Endothelial cell of umbilical vein (primary cell): ENCODE measurements around the gene SGSM2. TPM values are rescaled to one million over a fixed set of nuclear protein-coding genes. Genes with fewer than 3 reads are reported as not detected.

Experiments used
- BruUV-seq: library from RNA; stranded (reverse); fragments of 400-500 nt; replicated peaks from 2 replicates; lab custom pipeline; 2021; lab: Mats Ljungman, UMichigan
- CTCF ChIA-PET: fragments of 300-600, 350-600 bp; sonication (Branson Sonifier 250); formaldehyde crosslinking; loops from one replicate; lab custom pipeline; 2021; ENCODE audit warnings: antibody characterized with exemption, inconsistent platforms; lab: Charles Lee
- POLR2A ChIA-PET: fragments of 300-600, 350-600 bp; sonication (Branson Sonifier 250); formaldehyde crosslinking; loops from one replicate; lab custom pipeline; 2021; ENCODE audit warnings: antibody characterized with exemption, inconsistent platforms; lab: Charles Lee
- DNase-seq: peaks from one replicate; pipeline ENCODE4 v3.0.0-alpha.2; 2011; ENCODE audit warnings: low read depth, low spot score
- FAIRE-seq: peaks from 2 replicates; lab custom pipeline; 2011; peaks lifted over from hg19 to GRCh38; lab: Jason Lieb, UNC
- H2AFZ ChIP-seq: 2 replicates; pipeline ENCODE4 v1.6.0; 2012; ENCODE audit warnings: low read depth, low read length, control low read depth, inconsistent platforms
- H3K27ac ChIP-seq: 2 replicates; pipeline ENCODE4 v1.5.1; 2011; ENCODE audit warnings: low read depth, mild to moderate bottlenecking, control low read depth, low read length, moderate library complexity; ENCODE audit not compliant: insufficient read depth
- H3K27me3 ChIP-seq, 2 experiments: 2 replicates each; pipeline versions ENCODE4 v1.6.0 to v1.6.1; 2011; ENCODE audit warnings: low read length in 2 of 2, mixed read lengths in 1 of 2; ENCODE audit not compliant: control insufficient read depth in 2 of 2, insufficient read depth in 2 of 2
- H3K36me3 ChIP-seq, 2 experiments: 2 replicates in 1 of 2; 3 replicates in 1 of 2; pipeline ENCODE4 v1.5.1; 2011; ENCODE audit warnings: low read length in 2 of 2, mild to moderate bottlenecking in 1 of 2, moderate library complexity in 1 of 2; ENCODE audit not compliant: control insufficient read depth in 2 of 2, insufficient read depth in 2 of 2; ENCODE audit errors: extremely low read depth in 1 of 2
- H3K4me1 ChIP-seq: 3 replicates; pipeline ENCODE4 v1.5.1; 2011; ENCODE audit warnings: mild to moderate bottlenecking, low read length; ENCODE audit not compliant: control insufficient read depth, insufficient read depth; ENCODE audit errors: extremely low read depth
- H3K4me2 ChIP-seq: 2 replicates; pipeline ENCODE4 v1.6.1; 2011; ENCODE audit warnings: low read length, control low read depth, mixed read lengths; ENCODE audit not compliant: insufficient read depth
- H3K4me3 ChIP-seq, 3 experiments: fragments of 200-600 bp in 1 of 3; sonication (generic), shearing (Covaris generic) in 1 of 3; replicated peaks in 1 of 3; 2 replicates each; pipeline ENCODE4 v1.5.1; 2011 to 2016; ENCODE audit warnings: control low read depth in 3 of 3, low read length in 3 of 3, mild to moderate bottlenecking in 2 of 3, inconsistent platforms in 1 of 3, low read depth in 1 of 3, moderate library complexity in 1 of 3; ENCODE audit not compliant: insufficient read depth in 1 of 3
- H3K79me2 ChIP-seq: 2 replicates; pipeline ENCODE4 v1.6.0; 2012; ENCODE audit warnings: low read length, inconsistent platforms; ENCODE audit not compliant: control insufficient read depth, insufficient read depth
- H3K9ac ChIP-seq: replicated peaks from 2 replicates; pipeline ENCODE3; 2011; ENCODE audit warnings: low read length, control low read depth; ENCODE audit not compliant: insufficient read depth; ENCODE audit errors: extremely low read depth
- H3K9me1 ChIP-seq: replicated peaks from 3 replicates; pipeline ENCODE4 v1.6.0; 2011; ENCODE audit warnings: mild to moderate bottlenecking, low read length; ENCODE audit not compliant: control insufficient read depth, insufficient read depth; ENCODE audit errors: extremely low read depth
- H3K9me3 ChIP-seq: replicated peaks from 2 replicates; pipeline ENCODE4 v1.5.1; 2012; ENCODE audit warnings: low read length, inconsistent platforms; ENCODE audit not compliant: control insufficient read depth, insufficient read depth
- H4K20me1 ChIP-seq: replicated peaks from 2 replicates; pipeline ENCODE3; 2011; ENCODE audit warnings: mild to moderate bottlenecking, low read length; ENCODE audit not compliant: control insufficient read depth, insufficient read depth; ENCODE audit errors: extremely low read depth
- CTCF ChIP-seq, 2 donors: IDR thresholded peaks; 1 replicate in 1 of 2; 2 replicates in 1 of 2; pipeline ENCODE4 v1.5.1; 2011; ENCODE audit warnings: low read length in 2 of 2, mild to moderate bottlenecking in 2 of 2, moderate library complexity in 2 of 2, control low read depth in 1 of 2, inconsistent platforms in 1 of 2, low read depth in 1 of 2; ENCODE audit not compliant: insufficient read depth in 1 of 2; ENCODE audit errors: extremely low read depth in 1 of 2
- EZH2 ChIP-seq: IDR thresholded peaks from 2 replicates; pipeline ENCODE4 v1.6.1; 2012; ENCODE audit warnings: borderline replicate concordance, low read depth, mild to moderate bottlenecking, moderate library complexity, low read length, inconsistent platforms; ENCODE audit not compliant: severe bottlenecking
- FOS ChIP-seq: IDR thresholded peaks from 2 replicates; pipeline ENCODE4 v1.6.1; 2011; ENCODE audit warnings: mild to moderate bottlenecking, low read length, moderate library complexity, borderline replicate concordance; ENCODE audit not compliant: insufficient read depth
- GATA2 ChIP-seq: IDR thresholded peaks from 2 replicates; pipeline ENCODE4 v1.7.0; 2011; ENCODE audit warnings: low read depth, mild to moderate bottlenecking, moderate library complexity, mixed read lengths, low read length; ENCODE audit not compliant: insufficient read length, insufficient read depth
- JUN ChIP-seq: IDR thresholded peaks from 2 replicates; pipeline ENCODE4 v1.6.1; 2011; ENCODE audit warnings: borderline replicate concordance, low read depth; ENCODE audit not compliant: insufficient read length, insufficient read depth
- MYC ChIP-seq: IDR thresholded peaks from one replicate; pipeline ENCODE4 v1.6.1; 2011; ENCODE audit warnings: mild to moderate bottlenecking, low read depth, low read length
- POLR2A ChIP-seq: IDR thresholded peaks from 2 replicates; pipeline ENCODE4 v1.6.1; 2012; ENCODE audit warnings: low read depth, mild to moderate bottlenecking, control low read depth, low read length
- POLR2AphosphoS5 ChIP-seq: IDR thresholded peaks from 2 replicates; pipeline ENCODE4 v1.6.1; 2012; ENCODE audit warnings: low read depth, mild to moderate bottlenecking, control low read depth, low read length, moderate library complexity; ENCODE audit not compliant: insufficient read depth
- dilution Hi-C: fragments of 300-500 bp; cut with MboI; formaldehyde crosslinking; loops from one replicate; pipeline ENCODE4 v1.15.0; 2019; ENCODE audit warnings: low sequenced_read_pairs; ENCODE audit not compliant: extremely low pct_ligation_motif_present
- intact Hi-C: fragments of 100-400 bp; cut with micrococcal nuclease; formaldehyde crosslinking; loops from one replicate; pipeline ENCODE4 v1.10.0; 2022
- polyA plus RNA-seq, 4 experiments: library from polyadenylated mRNA; depleted of rRNA in 3 of 4; stranded (reverse) in 3 of 4; unstranded in 1 of 4; fragments of >200 nt; gene quantifications; 2 replicates each; pipeline versions ENCODE4 v1.2.1 to v1.2.3, GENCODE V29; 2011 to 2012; ENCODE audit warnings: missing spikeins in 1 of 4
- total RNA-seq: library from RNA; stranded (reverse); gene quantifications from 2 replicates; pipeline ENCODE4 v1.2.3, GENCODE V29; 2021
- TF ChIP-seq, protein P1 (sequence below): IDR thresholded peaks from 2 replicates; pipeline ENCODE4 v1.6.1; 2011; ENCODE audit not compliant: insufficient read depth, insufficient read length

The SGSM2 gene
- total and polyA plus RNA-seq, 2 donors (not counting 3 experiments of a cell fraction or from before 2014, with no cell fraction given): 61.6 to 94.5 TPM

DNA sequence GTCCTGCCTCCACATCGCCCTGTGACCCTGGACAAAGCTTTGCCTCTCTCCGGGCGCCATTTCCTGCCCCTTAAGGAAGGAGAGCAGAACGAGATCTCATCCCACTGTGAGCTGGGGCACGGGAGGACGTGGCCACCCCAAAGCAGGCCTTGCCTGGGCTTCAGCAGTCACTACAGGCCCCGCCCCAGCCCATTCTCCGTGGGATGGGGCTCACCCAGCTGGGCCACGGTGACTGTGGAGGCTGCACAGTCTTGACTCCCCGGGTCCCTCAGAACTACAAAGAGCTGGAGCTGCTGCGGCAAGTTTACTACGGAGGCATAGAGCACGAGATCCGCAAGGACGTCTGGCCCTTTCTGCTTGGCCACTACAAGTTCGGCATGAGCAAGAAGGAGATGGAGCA is 35.4 kb downstream of the SGSM2 start:
- intact Hi-C loops (no loop called here), dilution Hi-C loops (no loop called here)
- no peak overlapping the region for H3K9ac ChIP-seq

DNA sequence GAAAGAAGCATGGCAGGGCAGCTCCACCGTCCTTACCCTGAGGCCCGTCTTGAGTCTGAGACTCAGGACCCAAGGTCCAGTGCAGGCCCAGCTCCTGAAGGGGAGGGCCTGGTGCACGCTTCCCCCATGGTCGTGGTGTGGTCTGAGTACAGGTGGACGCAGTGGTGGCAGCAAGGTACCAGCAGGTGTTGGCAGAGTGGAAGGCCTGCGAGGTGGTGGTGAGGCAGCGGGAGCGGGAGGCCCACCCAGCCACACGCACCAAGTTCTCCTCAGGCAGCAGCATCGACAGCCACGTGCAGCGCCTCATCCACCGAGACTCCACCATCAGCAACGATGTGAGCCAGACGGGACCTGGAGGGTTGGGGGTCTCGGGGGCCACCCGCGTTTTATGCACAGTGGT is 35.9 kb downstream of the SGSM2 start:
- no peak overlapping the region for H3K4me2 ChIP-seq
- ChIA-PET POLR2A (no interaction called here), CTCF (interaction anchor here (0.8 to 6.4 kb wide), 4 partner anchors 10 to 43 kb away, joined by 3 to 47 read pairs (median 4); no protein-coding TSS in a partner anchor)
- TF ChIP-seq, protein P1, sequence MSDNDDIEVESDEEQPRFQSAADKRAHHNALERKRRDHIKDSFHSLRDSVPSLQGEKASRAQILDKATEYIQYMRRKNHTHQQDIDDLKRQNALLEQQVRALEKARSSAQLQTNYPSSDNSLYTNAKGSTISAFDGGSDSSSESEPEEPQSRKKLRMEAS: no peak
- no peak for TF ChIP-seq CTCF (IDR thresholded peaks at IDR 0.05; ENCODE audit: extremely low read depth in 1 of 2, insufficient read depth in 1 of 2, low read depth in 1 of 2, low read length in 2 of 2)
- no peak for TF ChIP-seq JUN
- no peak for TF ChIP-seq POLR2AphosphoS5
- no peak for TF ChIP-seq POLR2A
- TF ChIP-seq MYC: no peak
- TF ChIP-seq GATA2: no peak
- TF ChIP-seq FOS: no peak
- no peak for TF ChIP-seq EZH2
- DNase-seq (no peak), FAIRE-seq (no peak)
- H3K27me3 ChIP-seq: no peaks in the 10 kb centered on the region
- dilution Hi-C loops: no loop called here
- H2AFZ ChIP-seq: no peak overlapping the region
- H3K9ac ChIP-seq: no peak overlapping the region
- peaks cover 6% of the 10 kb centered on the region for H3K4me1 ChIP-seq
- no peaks in the 10 kb centered on the region for H4K20me1 ChIP-seq
- H3K4me3 ChIP-seq: no peak overlapping the region
- H3K9me3 ChIP-seq: no peaks in the 10 kb centered on the region
- H3K79me2 ChIP-seq: no peaks in the 10 kb centered on the region
- no TSS peak for BruUV-seq
- H3K9me1 ChIP-seq: no peaks in the 10 kb centered on the region
- H3K27ac ChIP-seq: no peak overlapping the region
- H3K36me3 ChIP-seq: peaks cover 0 to 25% of the 10 kb centered on the region in 2 experiments
- intact Hi-C loops: no loop called here

More for the DNA sequence above, 35.4 kb downstream of the SGSM2 start:
- H2AFZ ChIP-seq: no peak overlapping the region
- no peaks in the 10 kb centered on the region for H4K20me1 ChIP-seq
- FAIRE-seq (no peak), DNase-seq (no peak)
- H3K4me2 ChIP-seq: no peak overlapping the region
- H3K36me3 ChIP-seq: peaks cover 0 to 23% of the 10 kb centered on the region in 2 experiments
- ChIA-PET POLR2A (no interaction called here), CTCF (interaction anchor here (0.8 to 6.4 kb wide), 4 partner anchors 9 to 43 kb away, joined by 3 to 47 read pairs (median 4); no protein-coding TSS in a partner anchor)
- peaks cover 6% of the 10 kb centered on the region for H3K4me1 ChIP-seq
- BruUV-seq: no TSS peak
- no peak overlapping the region for H3K4me3 ChIP-seq
- no peaks in the 10 kb centered on the region for H3K9me1 ChIP-seq
- no peaks in the 10 kb centered on the region for H3K9me3 ChIP-seq
- H3K79me2 ChIP-seq: no peaks in the 10 kb centered on the region
- H3K27me3 ChIP-seq: no peaks in the 10 kb centered on the region
- H3K27ac ChIP-seq: no peak overlapping the region
- no peak for TF ChIP-seq POLR2AphosphoS5
- TF ChIP-seq POLR2A: no peak
- no peak for TF ChIP-seq EZH2
